H9 (cell line): ENCODE data around the gene TMEM220. TPM values are rescaled to one million over a fixed set of nuclear protein-coding genes. Genes with fewer than 3 reads are reported as not detected.

Experiments
- DNase-seq: peaks from one replicate; pipeline ENCODE4 v3.0.0-alpha.2; 2017
- H2AFZ ChIP-seq: one replicate; pipeline ENCODE4 v1.6.1; 2013; ENCODE audit warnings: mild to moderate bottlenecking, low read length, control low read depth, moderate library complexity
- H2AK5ac ChIP-seq: 2 replicates; pipeline ENCODE4 v1.6.1; 2013; ENCODE audit warnings: low read length, control low read depth, mixed read lengths; ENCODE audit not compliant: insufficient read length
- H2BK120ac ChIP-seq: one replicate; pipeline ENCODE4 v1.6.1; 2013; ENCODE audit warnings: low read depth, mild to moderate bottlenecking, low read length, control low read depth, inconsistent platforms; ENCODE audit not compliant: poor library complexity, severe bottlenecking
- H2BK12ac ChIP-seq: 2 replicates; pipeline ENCODE4 v1.6.1; 2013; ENCODE audit warnings: low read length, control low read depth, mixed read lengths, low read depth; ENCODE audit not compliant: insufficient read length
- H2BK15ac ChIP-seq: 2 replicates; pipeline ENCODE4 v1.6.1; 2013; ENCODE audit warnings: low read depth, low read length, control low read depth
- H2BK20ac ChIP-seq: one replicate; pipeline ENCODE4 v1.6.1; 2013; ENCODE audit warnings: low read depth, mild to moderate bottlenecking, low read length, control low read depth, inconsistent platforms; ENCODE audit not compliant: poor library complexity, severe bottlenecking
- H2BK5ac ChIP-seq: 2 replicates; pipeline ENCODE4 v1.6.1; 2013; ENCODE audit warnings: low read length, control low read depth, mixed read lengths; ENCODE audit not compliant: insufficient read length
- H3K14ac ChIP-seq: 2 replicates; pipeline ENCODE4 v1.6.1; 2013; ENCODE audit warnings: low read length, control low read depth; ENCODE audit not compliant: insufficient read depth
- H3K18ac ChIP-seq: 2 replicates; pipeline ENCODE4 v1.6.1; 2013; ENCODE audit warnings: low read depth, mild to moderate bottlenecking, mixed read lengths, low read length, control low read depth; ENCODE audit not compliant: insufficient read length
- H3K23ac ChIP-seq: 2 replicates; pipeline ENCODE4 v1.6.1; 2013; ENCODE audit warnings: low read length, control low read depth, mixed read lengths, low read depth; ENCODE audit not compliant: insufficient read length
- H3K23me2 ChIP-seq: 2 replicates; pipeline ENCODE4 v1.6.1; 2013; ENCODE audit warnings: low read depth, mild to moderate bottlenecking, mixed read lengths, low read length, control low read depth; ENCODE audit not compliant: insufficient read length, poor library complexity, severe bottlenecking
- H3K27ac ChIP-seq: 2 replicates; pipeline ENCODE4 v1.5.1; 2013; ENCODE audit warnings: low read length, control low read depth, mixed read lengths, low read depth; ENCODE audit not compliant: insufficient read length
- H3K27me3 ChIP-seq: 2 replicates; pipeline ENCODE4 v1.6.1; 2013; ENCODE audit warnings: low read length, control low read depth, inconsistent platforms; ENCODE audit not compliant: insufficient read depth
- H3K4ac ChIP-seq: 2 replicates; pipeline ENCODE4 v1.6.1; 2013; ENCODE audit warnings: low read depth, mild to moderate bottlenecking, control low read depth, inconsistent platforms, low read length, moderate library complexity
- H3K4me1 ChIP-seq: 2 replicates; pipeline ENCODE4 v1.6.1; 2013; ENCODE audit warnings: low read length, control low read depth, inconsistent platforms; ENCODE audit not compliant: insufficient read depth
- H3K4me2 ChIP-seq: 2 replicates; pipeline ENCODE4 v1.6.1; 2013; ENCODE audit warnings: low read length, control low read depth, mixed read lengths; ENCODE audit not compliant: insufficient read length, insufficient read depth
- H3K56ac ChIP-seq: 2 replicates; pipeline ENCODE4 v1.6.1; 2013; ENCODE audit warnings: low read depth, mild to moderate bottlenecking, mixed read lengths, low read length, control low read depth; ENCODE audit not compliant: insufficient read length
- H3K79me1 ChIP-seq: 2 replicates; pipeline ENCODE4 v1.6.1; 2013; ENCODE audit warnings: low read depth, mild to moderate bottlenecking, moderate library complexity, low read length, control low read depth, inconsistent platforms; ENCODE audit not compliant: insufficient read depth, poor library complexity, severe bottlenecking
- H3K79me2 ChIP-seq: 2 replicates; pipeline ENCODE4 v1.6.1; 2013; ENCODE audit warnings: low read length, control low read depth, inconsistent platforms; ENCODE audit not compliant: insufficient read depth
- H3K9ac ChIP-seq: 2 replicates; pipeline ENCODE4 v1.6.1; 2013; ENCODE audit warnings: low read length, control low read depth, mixed read lengths; ENCODE audit not compliant: insufficient read length; ENCODE audit errors: extremely low read depth
- H3K9me3 ChIP-seq: one replicate; pipeline ENCODE4 v1.6.1; 2013; ENCODE audit warnings: low read depth, low read length, inconsistent platforms; ENCODE audit not compliant: control insufficient read depth
- H3T11ph ChIP-seq: one replicate; pipeline ENCODE4 v1.6.1; 2013; ENCODE audit warnings: mild to moderate bottlenecking, low read length, control low read depth, inconsistent platforms
- H4K20me1 ChIP-seq: one replicate; pipeline ENCODE4 v1.6.1; 2013; ENCODE audit not compliant: control insufficient read depth, insufficient read length, insufficient read depth
- H4K5ac ChIP-seq: 2 replicates; pipeline ENCODE4 v1.6.1; 2013; ENCODE audit warnings: low read depth, mild to moderate bottlenecking, mixed read lengths, low read length, control low read depth; ENCODE audit not compliant: insufficient read length
- H4K8ac ChIP-seq: replicated peaks from 2 replicates; pipeline ENCODE4 v1.6.1; 2013; ENCODE audit warnings: low read length, control low read depth, mixed read lengths, low read depth; ENCODE audit not compliant: insufficient read length
- H4K91ac ChIP-seq: 2 replicates; pipeline ENCODE4 v1.6.1; 2013; ENCODE audit warnings: low read depth, mild to moderate bottlenecking, moderate library complexity, mixed read lengths, low read length, control low read depth; ENCODE audit not compliant: insufficient read length
- H3K27ac Mint-ChIP-seq, 3 experiments: 2 replicates in 2 of 3; 3 replicates in 1 of 3; pipeline ENCODE4 v1.8.0; 2020 to 2021; ENCODE audit warnings: mixed read lengths in 3 of 3, mild to moderate bottlenecking in 1 of 3, moderate library complexity in 1 of 3
- H3K27me3 Mint-ChIP-seq: 2 replicates; pipeline ENCODE4 v1.8.0; 2021; ENCODE audit warnings: low read depth, mild to moderate bottlenecking, moderate library complexity, mixed read lengths
- H3K36me3 Mint-ChIP-seq, 3 experiments: 2 replicates in 2 of 3; 3 replicates in 1 of 3; pipeline ENCODE4 v1.8.0; 2020 to 2021; ENCODE audit warnings: low read depth in 3 of 3, mixed read lengths in 3 of 3; ENCODE audit not compliant: insufficient read depth in 1 of 3
- H3K4me1 Mint-ChIP-seq, 2 experiments: 2 replicates each; pipeline ENCODE4 v1.8.0; 2020; ENCODE audit warnings: mixed read lengths in 2 of 2
- H3K4me3 Mint-ChIP-seq, 2 experiments: 2 replicates in 1 of 2; 3 replicates in 1 of 2; pipeline ENCODE4 v1.8.0; 2020 to 2021; ENCODE audit warnings: mild to moderate bottlenecking in 2 of 2, mixed read lengths in 2 of 2, moderate library complexity in 1 of 2
- H3K9me3 Mint-ChIP-seq, 2 experiments: 2 replicates in 1 of 2; 3 replicates in 1 of 2; pipeline ENCODE4 v1.8.0; 2020; ENCODE audit warnings: mild to moderate bottlenecking in 2 of 2, mixed read lengths in 2 of 2, moderate library complexity in 1 of 2
- WGBS: extraction: QIAGEN DNeasy Blood & Tissue Kit; methylation state at CpG from one replicate; pipeline ENCODE4 v1.1.7; 2013; ENCODE audit warnings: missing lambda C conversion rate, low lambda C conversion rate, mixed read lengths; ENCODE audit not compliant: insufficient read length; ENCODE audit errors: extremely low coverage; 5-methylcytosine and 5-hydroxymethylcytosine counted together
- total RNA-seq: library from RNA; stranded (reverse); gene quantifications from 2 replicates; pipeline ENCODE4 v1.2.1, GENCODE V29; 2021
- TF ChIP-seq, protein P1 (sequence below): fragments of 200-600 bp; sonication (generic); conservative IDR thresholded peaks from 3 replicates; pipeline ENCODE4 v1.8.0; 2021; ENCODE audit warnings: antibody characterized with exemption, mild to moderate bottlenecking

TMEM220 gene
- total RNA-seq, 1 experiment from 2014 or later = 6.1 TPM

DNA sequence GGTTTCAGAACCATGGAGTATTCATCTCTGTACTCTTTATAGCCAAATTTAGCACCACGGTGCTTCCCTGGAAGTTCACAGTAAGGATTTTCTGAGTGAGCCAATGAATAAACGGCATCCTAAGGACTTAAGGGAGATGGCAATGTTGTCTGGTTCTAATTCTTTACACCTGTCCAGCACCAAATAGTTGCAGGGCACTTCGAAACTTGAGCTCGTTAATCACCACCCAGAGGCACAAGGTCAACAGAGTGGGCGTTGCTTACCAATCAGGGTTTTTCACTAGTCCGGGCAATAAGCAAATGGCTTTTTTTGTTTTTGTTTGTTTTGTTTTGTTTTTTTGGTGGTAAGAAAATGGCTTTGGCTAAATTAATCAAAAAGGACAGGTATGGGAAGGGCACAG lies 28.2 kb upstream of the TMEM220 start:
- Mint-ChIP-seq H3K9me3 (no peaks in the 10 kb centered on the region; a peak in 1 of 5 replicates), H3K36me3 (no peaks in the 10 kb centered on the region), H3K4me3 (no peak overlapping the region), H3K27ac (no peak overlapping the region), H3K4me1 (peaks cover 39 to 44% of the 10 kb centered on the region in 2 experiments), H3K27me3 (no peaks in the 10 kb centered on the region)
- Histone ChIP-seq H3T11ph (no peak overlapping the region), H2BK5ac (no peak overlapping the region), H3K18ac (no peak overlapping the region), H2AK5ac (no peak overlapping the region), H2BK120ac (no peak overlapping the region), H3K9ac (no peak overlapping the region), H3K14ac (no peak overlapping the region), H2BK20ac (no peak overlapping the region), H3K23ac (no peak overlapping the region), H4K5ac (no peak overlapping the region), H3K4me1 (peaks cover 14% of the 10 kb centered on the region; the same call in 1 of the 2 replicates), H3K79me2 (no peaks in the 10 kb centered on the region), H3K27ac (no peak overlapping the region), H2BK15ac (no peak overlapping the region), H2AFZ (no peak overlapping the region), H3K4me2 (no peak overlapping the region), H2BK12ac (no peak overlapping the region), H4K20me1 (no peaks in the 10 kb centered on the region), H3K4ac (no peak overlapping the region), H3K9me3 (no peaks in the 10 kb centered on the region), H4K91ac (no peak overlapping the region), H3K79me1 (no peaks in the 10 kb centered on the region), H3K27me3 (no peaks in the 10 kb centered on the region), H3K23me2 (peaks cover 6% of the 10 kb centered on the region), H4K8ac (no peak overlapping the region), H3K56ac (no peak overlapping the region)
- WGBS = no CpG with 5 or more reads among the region's 6 CpGs
- TF ChIP-seq, protein P1, sequence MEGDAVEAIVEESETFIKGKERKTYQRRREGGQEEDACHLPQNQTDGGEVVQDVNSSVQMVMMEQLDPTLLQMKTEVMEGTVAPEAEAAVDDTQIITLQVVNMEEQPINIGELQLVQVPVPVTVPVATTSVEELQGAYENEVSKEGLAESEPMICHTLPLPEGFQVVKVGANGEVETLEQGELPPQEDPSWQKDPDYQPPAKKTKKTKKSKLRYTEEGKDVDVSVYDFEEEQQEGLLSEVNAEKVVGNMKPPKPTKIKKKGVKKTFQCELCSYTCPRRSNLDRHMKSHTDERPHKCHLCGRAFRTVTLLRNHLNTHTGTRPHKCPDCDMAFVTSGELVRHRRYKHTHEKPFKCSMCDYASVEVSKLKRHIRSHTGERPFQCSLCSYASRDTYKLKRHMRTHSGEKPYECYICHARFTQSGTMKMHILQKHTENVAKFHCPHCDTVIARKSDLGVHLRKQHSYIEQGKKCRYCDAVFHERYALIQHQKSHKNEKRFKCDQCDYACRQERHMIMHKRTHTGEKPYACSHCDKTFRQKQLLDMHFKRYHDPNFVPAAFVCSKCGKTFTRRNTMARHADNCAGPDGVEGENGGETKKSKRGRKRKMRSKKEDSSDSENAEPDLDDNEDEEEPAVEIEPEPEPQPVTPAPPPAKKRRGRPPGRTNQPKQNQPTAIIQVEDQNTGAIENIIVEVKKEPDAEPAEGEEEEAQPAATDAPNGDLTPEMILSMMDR = no peak
- no peak for DNase-seq
